Smooth muscle cell of the brain vasculature (primary cell): ENCODE measurements around the gene ISLR.

ENCODE experiments used
- DNase-seq: peaks from one replicate; pipeline ENCODE4 v3.0.0-alpha.2; 2012; ENCODE audit warnings: low read depth, low spot score

ISLR gene

DNA sequence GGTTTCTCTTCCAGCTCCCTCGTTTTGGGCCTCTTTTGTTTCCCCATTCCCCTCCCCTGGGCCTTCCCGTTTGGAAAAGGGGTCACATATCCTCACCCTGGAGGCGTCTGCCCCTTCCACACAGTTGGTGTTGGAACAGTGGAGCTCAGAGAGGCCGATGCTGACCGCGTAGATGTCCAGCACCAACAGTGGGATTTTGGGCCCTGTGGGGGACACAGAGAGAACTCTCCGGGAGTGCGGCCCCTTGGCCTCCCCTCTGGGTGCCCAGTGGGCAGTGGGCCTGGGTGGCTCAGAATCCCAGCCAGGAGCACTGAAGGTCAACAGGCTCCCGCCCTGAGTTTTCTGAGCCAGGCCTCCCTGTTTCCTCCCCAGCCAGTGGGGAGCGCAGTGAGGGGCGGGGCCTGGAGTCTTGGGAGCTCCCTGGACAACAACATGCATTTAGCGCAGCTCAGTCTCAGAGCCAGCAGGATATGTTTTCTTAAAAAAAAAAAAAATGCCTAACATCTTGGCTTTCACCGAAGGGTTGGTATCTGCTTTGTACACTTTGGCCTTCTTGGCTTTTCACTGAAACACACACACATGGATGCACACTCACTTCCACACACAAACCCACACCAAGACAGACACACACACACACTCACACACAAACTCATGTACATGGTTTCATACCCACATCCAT, 670 bp upstream of the ISLR start:
- DNase-seq = peak; percentile 72

DNA sequence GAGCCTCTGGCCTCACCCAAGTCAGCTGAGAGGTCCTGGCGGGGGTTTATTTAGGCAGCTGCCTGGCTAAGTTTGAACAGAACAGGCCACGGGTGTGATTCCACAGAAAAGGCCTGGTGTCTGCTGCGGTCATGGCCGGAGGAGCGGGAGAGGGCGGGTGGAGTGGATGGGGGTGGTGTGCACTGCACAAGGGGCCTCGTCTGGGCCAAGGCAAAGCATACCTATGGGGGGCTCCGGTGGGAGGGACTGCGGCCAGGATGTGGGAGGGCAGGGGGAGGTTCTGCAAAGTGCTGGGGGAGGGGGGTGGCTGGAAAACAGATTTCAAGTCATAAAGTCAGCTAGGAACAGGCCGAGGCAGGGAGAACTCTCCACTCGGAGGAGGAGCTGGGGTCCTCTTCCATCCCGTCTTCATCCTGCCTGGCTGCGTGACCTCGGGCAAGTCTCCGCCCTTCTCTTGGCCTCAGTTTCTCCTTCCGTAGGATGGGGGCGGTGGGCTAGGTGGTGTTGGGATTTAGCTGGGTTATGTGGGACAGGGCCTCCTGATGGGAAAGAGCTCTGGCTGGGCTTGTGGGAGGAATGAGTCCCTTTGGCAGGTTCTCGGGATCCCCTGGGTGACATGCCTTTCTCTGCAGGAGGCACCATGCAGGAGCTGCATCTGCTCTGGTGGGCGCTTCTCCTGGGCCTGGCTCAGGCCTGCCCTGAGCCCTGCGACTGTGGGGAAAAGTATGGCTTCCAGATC, 878 bp downstream of the ISLR start:
- DNase-seq = peak; percentile 83

DNA sequence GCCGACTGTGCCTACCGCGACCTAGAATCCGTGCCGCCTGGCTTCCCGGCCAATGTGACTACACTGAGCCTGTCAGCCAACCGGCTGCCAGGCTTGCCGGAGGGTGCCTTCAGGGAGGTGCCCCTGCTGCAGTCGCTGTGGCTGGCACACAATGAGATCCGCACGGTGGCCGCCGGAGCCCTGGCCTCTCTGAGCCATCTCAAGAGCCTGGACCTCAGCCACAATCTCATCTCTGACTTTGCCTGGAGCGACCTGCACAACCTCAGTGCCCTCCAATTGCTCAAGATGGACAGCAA, 1.4 kb downstream of the ISLR start:
- DNase-seq = no peak

DNA sequence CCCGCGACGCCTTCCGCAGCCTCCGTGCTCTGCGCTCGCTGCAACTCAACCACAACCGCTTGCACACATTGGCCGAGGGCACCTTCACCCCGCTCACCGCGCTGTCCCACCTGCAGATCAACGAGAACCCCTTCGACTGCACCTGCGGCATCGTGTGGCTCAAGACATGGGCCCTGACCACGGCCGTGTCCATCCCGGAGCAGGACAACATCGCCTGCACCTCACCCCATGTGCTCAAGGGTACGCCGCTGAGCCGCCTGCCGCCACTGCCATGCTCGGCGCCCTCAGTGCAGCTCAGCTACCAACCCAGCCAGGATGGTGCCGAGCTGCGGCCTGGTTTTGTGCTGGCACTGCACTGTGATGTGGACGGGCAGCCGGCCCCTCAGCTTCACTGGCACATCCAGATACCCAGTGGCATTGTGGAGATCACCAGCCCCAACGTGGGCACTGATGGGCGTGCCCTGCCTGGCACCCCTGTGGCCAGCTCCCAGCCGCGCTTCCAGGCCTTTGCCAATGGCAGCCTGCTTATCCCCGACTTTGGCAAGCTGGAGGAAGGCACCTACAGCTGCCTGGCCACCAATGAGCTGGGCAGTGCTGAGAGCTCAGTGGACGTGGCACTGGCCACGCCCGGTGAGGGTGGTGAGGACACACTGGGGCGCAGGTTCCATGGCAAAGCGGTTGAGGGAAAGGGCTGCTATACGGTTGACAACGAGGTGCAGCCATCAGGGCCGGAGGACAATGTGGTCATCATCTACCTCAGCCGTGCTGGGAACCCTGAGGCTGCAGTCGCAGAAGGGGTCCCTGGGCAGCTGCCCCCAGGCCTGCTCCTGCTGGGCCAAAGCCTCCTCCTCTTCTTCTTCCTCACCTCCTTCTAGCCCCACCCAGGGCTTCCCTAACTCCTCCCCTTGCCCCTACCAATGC, 2.0 kb downstream of the ISLR start:
- no peak for DNase-seq

DNA sequence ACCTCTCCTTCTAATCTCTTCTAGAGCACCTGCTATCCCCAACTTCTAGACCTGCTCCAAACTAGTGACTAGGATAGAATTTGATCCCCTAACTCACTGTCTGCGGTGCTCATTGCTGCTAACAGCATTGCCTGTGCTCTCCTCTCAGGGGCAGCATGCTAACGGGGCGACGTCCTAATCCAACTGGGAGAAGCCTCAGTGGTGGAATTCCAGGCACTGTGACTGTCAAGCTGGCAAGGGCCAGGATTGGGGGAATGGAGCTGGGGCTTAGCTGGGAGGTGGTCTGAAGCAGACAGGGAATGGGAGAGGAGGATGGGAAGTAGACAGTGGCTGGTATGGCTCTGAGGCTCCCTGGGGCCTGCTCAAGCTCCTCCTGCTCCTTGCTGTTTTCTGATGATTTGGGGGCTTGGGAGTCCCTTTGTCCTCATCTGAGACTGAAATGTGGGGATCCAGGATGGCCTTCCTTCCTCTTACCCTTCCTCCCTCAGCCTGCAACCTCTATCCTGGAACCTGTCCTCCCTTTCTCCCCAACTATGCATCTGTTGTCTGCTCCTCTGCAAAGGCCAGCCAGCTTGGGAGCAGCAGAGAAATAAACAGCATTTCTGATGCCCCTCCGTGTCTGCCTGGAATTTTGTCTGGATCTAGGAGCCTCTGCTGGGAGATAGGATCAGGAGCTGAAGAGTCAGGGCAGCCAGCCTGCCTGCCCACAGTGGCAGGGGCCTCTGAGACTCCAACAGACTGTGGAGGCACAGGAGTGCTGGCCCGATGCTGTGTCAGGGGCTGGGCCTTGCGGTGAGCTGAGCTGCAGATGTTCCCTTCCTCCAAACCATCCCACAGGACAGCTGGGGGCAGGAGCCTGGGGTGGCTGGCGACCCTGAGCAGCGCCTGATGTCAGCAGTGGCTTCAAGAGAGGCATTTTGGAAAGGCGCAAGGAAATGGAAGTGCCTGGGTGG, 3.0 kb downstream of the ISLR start:
- DNase-seq = no peak

DNA sequence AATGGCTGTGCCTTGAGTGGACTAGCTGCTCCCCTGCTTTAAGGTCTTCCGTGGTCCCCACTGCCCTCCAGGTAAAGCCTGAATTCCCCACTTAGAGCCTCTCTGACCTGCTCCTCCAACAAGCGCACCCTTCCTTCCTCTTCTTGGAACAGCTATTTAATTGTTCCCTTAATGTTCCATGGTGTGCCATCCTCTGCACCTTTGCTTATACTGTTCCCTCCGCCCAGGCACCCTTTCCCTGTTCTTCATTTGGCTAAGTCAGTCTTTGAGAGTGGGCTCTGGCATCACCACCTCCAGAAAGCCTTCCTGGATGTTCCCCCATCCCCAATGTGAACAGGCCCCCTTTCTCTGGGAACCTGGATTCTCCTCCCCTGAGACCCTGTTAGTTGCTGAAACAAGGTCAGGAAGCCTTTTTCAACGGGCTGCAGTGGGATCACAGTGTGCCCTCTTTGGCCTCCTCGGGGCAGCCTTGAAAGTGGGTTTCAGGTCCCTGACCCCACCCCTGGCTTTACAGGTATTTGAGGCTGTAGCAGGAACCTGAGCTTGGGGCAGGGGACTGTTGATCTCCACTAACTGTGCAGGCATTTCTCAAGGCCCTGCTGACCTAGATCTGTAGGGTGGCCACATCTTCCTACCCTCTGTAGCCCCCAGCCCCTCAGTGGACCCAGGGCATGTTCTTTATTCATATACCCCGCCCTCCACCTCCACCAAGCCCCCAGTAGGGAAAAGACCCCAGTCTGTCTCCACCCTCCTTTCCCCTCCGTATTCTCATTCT, 5.0 kb downstream of the ISLR start:
- DNase-seq = no peak

DNA sequence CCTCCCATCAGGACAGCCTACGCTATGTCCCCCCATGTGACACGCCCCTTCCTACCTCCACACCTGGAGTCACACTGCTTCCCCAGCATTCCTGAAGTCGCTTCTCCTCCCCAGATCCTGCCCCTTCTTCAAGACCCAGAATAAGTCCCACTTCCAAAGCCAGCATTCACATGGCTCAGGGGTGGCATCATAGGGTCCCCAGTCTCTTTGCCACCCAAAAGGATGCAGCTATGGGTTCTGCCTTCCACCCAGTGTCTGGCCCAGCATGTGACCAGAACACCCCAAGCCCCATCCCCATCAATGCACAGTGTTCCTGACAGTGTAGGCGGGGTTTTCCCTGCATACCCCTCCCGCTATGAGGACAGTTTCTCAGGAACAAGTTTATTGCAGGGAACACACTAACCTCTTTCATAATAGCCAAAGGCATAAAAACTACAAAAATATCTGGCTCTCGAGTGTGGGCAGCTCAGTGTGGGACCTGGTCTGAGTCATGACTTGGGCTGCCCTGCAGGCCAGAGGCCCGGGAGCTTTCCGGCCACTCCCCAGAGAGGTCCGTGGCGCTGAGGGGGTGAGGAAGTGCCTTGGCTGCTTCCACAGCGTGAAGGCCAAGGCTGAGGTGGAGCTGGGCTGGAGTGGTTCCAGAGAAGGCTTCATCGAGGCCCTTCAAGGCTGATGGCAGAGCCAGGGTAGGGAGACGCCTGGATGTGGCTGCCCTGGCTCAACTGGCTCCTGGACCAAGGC, 5.8 kb downstream of the ISLR start:
- no peak for DNase-seq

DNA sequence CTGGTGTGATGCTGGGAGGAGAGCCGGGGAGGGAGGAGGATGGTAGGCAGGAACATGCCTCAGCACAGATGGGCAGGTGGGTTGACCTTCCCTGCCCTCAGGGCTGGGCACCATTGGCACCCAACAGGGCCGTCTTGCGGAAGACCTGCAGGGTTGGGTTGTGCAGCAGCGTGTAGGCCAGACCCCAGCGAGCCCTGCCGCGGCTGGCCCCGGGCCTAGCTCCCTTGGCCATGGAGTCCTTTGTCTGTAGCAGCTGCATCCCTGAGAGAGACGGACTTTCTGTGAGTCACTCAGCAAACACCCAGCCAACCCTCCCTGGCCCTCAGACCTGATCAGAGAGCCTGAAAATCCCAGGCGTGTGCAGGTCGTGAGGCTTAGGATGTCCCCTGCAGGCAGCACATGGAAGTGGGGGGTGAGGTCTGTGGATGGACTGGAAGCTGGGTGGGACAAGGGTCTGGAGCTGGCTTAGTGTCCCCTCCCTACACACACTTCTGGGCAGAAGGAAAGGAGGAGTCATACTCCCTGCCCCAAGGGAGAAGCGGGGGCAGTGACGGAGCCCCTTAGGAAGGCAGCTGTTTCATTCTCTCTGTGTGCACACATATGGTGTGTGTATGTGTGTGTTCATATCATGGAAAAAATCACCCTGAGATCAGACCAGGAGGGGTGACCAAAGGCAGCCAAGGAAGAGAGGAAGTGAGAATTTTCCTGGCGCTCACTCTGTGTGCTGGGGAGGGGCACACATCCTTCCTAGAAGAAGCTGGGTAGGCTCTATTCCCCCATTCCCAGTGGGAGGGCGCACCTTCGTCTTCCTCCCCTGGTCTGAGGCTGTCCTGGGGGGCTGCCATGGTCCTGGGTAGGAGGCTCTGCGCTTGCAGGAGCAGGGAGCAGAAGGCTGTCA, 6.7 kb downstream of the ISLR start:
- no peak for DNase-seq

DNA sequence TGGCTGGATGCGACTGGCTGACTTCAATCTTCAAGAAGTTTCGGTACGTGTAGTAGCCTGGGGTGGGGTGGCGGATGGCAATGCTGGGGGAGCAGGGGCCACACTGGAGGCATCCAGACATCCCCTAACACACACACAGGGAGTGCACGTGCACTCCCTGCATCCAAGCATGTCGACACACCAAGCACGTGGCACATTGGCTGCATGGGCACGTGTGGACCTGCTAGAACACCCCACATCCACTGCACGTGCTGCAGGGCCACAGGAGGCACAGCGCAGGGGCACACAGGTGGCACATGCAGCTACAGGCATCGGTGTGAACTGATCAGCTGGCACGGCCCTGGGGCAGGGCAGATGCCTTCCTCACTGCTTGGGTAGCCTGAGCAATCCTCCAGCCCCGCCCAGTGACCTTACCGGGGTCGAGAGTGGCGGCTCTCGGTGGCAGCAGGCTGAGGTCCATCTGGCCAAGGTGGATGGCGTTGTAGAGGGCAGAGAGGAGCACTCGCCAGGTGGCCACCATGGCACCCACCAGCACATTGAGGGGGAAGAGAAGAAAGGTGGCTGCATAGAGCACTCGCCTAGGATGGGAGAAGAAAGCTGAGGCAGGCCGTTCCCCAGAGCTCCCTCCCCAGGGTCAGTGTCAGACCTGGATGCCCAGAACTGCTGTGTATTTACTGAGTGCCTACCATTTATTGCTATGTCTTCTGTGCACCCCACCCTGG, 7.5 kb downstream of the ISLR start:
- DNase-seq = no peak

DNA sequence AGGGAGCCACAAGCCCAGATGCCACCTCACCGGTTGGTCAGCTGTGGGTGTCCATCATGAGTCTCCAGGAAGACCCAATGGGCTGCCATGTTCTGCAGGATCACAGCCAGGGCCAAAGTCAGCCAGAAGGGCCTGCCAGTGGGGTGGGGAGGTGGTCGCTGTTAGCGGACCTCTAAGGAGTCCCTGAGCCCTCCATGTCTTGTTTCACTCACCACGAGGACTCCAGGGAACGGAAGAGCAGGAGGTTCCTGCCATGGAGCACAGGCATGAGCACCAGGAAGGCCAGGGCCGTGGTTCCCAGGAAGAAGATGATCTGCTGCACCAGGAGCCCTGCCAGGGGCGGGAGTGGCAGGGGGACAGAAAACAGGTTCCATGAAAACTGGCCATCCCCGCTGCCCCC, 8.6 kb downstream of the ISLR start:
- no peak for DNase-seq

DNA sequence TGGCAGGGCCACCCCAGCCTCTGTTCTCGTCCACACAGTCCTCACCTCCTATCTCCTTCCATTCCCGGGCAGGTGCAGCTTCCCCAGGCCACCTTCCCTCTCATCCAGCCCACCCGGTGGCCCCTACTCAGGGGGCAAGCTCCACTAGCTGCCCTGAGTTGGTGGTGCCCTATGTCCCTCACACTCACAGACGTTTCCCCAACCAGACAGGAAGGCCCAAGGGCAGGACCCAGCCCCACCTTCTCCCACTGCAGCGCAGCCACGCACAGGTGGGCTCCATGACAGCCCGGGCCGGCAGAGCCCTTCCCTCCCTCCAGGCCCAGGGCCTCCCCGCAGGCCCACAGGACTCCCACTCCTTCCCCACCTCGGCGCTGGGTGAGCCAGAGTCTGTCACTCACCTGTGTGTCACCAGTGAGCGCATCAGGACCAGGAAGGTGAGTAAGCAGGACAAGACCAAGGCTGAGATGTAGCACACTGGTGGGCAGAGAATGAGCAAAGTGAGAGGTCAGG, 11.1 kb downstream of the ISLR start:
- no peak for DNase-seq

DNA sequence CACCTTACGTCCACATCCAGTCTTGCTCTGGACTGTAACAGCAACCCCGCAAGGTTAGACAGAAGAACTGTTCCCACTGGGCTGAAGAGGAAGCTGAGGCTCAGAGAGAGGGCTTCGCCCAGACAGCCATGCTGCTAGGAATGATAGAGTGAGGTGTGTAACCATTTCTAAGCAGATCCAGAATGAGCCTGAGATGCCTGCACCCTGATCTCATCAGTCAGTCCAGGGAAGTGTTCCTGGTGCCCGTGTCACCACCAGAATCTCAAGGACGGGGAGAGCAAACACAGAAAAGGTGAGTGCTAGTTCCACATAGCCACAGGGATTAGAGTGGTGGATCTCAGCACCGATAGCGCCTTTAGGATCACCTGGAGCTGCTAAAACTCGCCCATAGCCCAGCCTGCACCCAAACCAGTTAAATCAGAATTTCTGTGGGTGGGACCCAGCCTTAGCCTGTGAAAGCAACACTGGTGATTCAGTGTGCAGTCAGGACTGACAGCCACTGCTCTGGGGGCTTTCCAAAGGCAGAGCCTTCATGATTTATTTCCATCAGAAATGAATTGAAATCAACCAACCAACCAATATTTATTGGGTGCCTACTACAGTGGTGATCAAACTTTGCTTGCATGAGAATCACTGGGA, 12.3 kb downstream of the ISLR start:
- DNase-seq = no peak

DNA sequence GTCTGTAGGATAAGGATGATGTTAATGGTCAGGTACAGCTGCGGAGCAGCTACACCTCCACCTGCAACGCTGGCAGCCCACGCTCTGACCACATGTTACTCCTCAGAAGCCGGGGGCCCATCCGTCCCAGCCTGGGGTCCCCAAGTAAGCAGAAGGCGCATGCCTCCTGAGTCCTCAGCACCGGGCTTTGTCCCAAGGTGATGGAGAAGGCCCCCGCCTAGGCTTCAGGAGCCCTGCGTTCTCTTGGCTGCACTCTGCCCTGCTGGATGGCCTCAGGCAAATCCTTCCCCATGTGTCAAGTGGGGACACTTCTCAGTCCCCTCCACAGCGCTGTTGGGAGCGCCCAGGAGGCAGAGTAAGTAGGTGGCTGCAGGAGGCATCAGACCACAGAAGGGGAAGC, 14.7 kb downstream of the ISLR start:
- no peak for DNase-seq

DNA sequence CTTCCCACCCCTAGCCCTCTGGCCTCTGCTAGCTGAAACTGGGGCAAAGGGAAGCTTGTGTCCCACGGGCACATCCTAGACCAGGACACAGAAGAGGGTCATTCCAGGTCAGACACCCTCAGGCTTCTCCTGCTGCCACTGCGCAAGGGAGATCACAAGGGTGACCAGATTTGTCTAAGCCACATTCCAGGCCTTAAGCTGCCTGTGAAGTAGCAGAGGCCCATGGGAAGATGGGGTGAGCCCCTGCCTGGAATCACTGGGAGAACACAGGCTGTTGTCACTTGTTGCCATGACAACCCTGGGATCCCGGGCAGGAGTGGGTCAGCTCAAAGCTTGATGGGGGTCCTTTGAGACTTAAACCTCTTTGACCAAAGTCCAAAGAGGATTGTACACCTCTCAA, 18.3 kb downstream of the ISLR start:
- DNase-seq = no peak

DNA sequence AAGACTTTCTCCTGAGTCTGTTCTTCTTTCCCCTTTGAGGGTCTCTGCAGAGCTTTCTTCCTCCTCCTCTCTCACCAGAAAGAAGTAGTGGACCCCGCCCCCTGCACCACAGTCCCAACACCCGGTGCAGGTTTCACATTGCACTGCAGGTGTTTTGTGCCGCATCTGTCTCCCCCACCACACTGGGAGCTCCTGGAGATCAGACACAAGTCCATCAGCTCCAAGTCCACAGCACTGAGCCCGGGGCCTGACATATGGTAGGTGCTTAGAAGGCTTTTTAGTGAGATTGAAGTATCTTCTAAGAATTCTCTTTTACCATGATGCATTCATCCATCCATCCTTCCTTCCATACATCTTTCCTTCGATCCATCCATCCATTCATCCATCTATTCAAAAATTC, 19.2 kb downstream of the ISLR start:
- DNase-seq = no peak

DNA sequence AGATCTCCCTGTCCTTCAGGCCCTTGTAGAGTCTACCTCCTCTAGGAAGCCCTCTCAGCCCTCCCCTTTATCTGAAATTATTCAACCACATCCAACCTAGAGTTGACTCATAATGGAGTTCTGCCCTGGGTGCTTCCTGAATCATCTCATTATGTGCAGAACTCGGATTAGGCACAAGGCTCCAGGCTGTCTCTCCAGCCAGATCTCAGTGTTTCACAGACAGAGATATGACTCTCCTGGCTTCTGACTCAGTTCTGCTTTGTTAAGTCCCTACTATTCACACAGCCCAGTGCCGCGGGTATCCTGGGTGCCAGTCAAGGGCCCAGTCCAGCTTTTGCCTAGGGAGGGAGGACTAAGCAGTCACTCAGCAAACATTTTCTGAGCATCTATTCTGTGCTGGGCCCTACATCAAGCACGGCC, 19.8 kb downstream of the ISLR start:
- no peak for DNase-seq

DNA sequence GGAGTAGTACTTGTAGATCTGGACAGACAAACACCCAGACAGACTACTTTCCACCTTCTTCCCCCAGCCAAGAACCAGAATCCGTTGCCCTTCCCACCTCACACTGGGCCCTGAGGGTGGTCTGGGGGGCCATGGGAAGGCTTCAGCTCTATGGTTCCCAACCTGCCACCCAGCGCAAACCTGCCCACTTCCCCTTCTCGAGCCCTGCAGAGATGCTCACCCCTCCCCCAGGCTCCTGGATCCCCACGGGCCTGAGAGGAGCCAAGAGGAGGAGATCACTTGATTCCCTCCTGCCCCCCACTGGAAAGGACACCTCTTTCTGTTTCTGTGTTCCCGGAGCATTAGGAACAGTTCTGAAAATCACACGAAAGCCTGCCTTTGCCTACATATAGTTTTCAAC, 20.4 kb downstream of the ISLR start:
- no peak for DNase-seq
